Putamen (tissue), 1 donor: Measurements from ENCODE around the gene MAPKAP1.

Source experiments
- DNase-seq: peaks from one replicate; pipeline ENCODE4 v3.0.0-alpha.2; 2016; ENCODE audit warnings: low spot score

The MAPKAP1 gene

GRCh38 chr9:125561509-125562148 is 145.4 kb downstream of the MAPKAP1 start:
- DNase-seq: no peak

GRCh38 chr9:125559894-125560293 is 147.1 kb downstream of the MAPKAP1 start:
- no peak for DNase-seq

GRCh38 chr9:125559194-125559593 is 147.8 kb downstream of the MAPKAP1 start:
- no peak for DNase-seq

- peak; percentile 75 for DNase-seq
These were observed 148.4 kb downstream of the MAPKAP1 start for GRCh38 chr9:125558453-125559092.

- no peak for DNase-seq
These were observed 150.8 kb downstream of the MAPKAP1 start for GRCh38 chr9:125556046-125556721.

GRCh38 chr9:125554726-125555125 is 152.3 kb downstream of the MAPKAP1 start:
- DNase-seq: no peak

- DNase-seq: no peak
These were observed 155.2 kb downstream of the MAPKAP1 start for GRCh38 chr9:125551781-125552180.

GRCh38 chr9:125549891-125550885 is 156.8 kb downstream of the MAPKAP1 start:
- no peak for DNase-seq

- DNase-seq: no peak
These were observed 157.5 kb downstream of the MAPKAP1 start for GRCh38 chr9:125549465-125549871.

- no peak for DNase-seq
These were observed 158.0 kb downstream of the MAPKAP1 start for GRCh38 chr9:125549039-125549438.

- DNase-seq: no peak
These were observed 158.9 kb downstream of the MAPKAP1 start for GRCh38 chr9:125548141-125548540.

- DNase-seq: no peak
These were observed 159.6 kb downstream of the MAPKAP1 start for GRCh38 chr9:125547368-125547767.

- no peak for DNase-seq
These were observed 161.2 kb downstream of the MAPKAP1 start for GRCh38 chr9:125545845-125546244.

- DNase-seq: peak; percentile 16
These were observed 161.9 kb downstream of the MAPKAP1 start for GRCh38 chr9:125544988-125545651.

GRCh38 chr9:125544484-125544883 is 162.5 kb downstream of the MAPKAP1 start:
- no peak for DNase-seq

- DNase-seq: no peak
These were observed 165.2 kb downstream of the MAPKAP1 start for GRCh38 chr9:125541840-125542243.

GRCh38 chr9:125540497-125540896 is 166.5 kb downstream of the MAPKAP1 start:
- no peak for DNase-seq

- DNase-seq: no peak
These were observed 168.9 kb downstream of the MAPKAP1 start for GRCh38 chr9:125538092-125538473.

GRCh38 chr9:125537442-125538091 is 169.4 kb downstream of the MAPKAP1 start:
- no peak for DNase-seq

GRCh38 chr9:125536776-125537175 is 170.2 kb downstream of the MAPKAP1 start:
- no peak for DNase-seq

GRCh38 chr9:125536167-125536772 is 170.7 kb downstream of the MAPKAP1 start:
- DNase-seq: no peak
